ACHN (cell line): Measurements from ENCODE around the gene ADGRB3.
"Not testable (repeated sequence)": the region's sequence is repeated elsewhere in the genome, so short reads cannot be mapped to it uniquely, and the experiment has no call there.

Source experiments
- DNase-seq: peaks from one replicate; pipeline ENCODE4 v3.0.0-alpha.2; 2015
- in situ Hi-C: cut with HindIII; loops from 2 replicates; pipeline ENCODE4 v1.10.0; 2017; ENCODE audit warnings: low sequenced_read_pairs, low pct_ligation_motif_present, low pct_unique_long_range_greater_than_20kb

Gene ADGRB3

DNA sequence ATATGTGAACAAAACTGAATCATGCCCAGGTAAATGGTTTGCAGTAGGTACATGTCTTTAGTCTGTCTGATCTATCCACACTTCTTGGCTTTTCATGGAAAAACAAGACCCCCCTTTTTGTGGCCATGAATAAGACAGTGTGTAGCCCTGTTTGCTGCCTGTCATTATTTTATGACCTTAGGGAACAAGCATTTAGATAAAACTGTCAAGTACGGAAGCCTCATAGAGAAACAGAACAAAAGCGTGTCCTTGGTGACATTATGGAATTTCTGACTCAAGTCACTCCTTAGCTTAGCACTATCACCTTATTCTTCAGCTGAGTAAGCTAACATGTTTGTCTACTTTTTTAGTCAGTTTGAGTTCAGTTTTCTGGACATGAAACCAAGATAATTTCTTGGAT lies 476.2 kb downstream of the ADGRB3 start:
- in situ Hi-C loops, result no loop called here
- DNase-seq, result no peak

DNA sequence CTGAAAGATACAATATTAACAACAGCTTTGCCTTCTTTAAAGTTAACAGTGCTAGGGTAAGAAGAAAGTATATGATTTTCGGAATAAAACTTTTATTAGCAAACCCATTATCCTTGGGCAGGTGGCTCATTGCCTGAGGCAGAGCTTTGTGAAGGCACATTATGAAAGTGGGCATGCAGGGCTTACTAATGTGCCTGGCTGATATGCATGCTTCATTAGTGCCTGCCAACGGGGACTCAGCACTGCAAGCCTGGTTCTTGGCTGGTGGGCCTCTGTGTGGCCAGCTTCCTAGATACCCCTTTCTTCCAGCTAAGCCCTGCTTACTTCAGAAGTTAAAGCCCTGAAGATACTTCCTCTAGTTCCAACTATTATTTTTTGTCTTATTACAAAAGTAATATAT lies 481.6 kb downstream of the ADGRB3 start:
- DNase-seq, result no peak
- in situ Hi-C loops, result no loop called here

DNA sequence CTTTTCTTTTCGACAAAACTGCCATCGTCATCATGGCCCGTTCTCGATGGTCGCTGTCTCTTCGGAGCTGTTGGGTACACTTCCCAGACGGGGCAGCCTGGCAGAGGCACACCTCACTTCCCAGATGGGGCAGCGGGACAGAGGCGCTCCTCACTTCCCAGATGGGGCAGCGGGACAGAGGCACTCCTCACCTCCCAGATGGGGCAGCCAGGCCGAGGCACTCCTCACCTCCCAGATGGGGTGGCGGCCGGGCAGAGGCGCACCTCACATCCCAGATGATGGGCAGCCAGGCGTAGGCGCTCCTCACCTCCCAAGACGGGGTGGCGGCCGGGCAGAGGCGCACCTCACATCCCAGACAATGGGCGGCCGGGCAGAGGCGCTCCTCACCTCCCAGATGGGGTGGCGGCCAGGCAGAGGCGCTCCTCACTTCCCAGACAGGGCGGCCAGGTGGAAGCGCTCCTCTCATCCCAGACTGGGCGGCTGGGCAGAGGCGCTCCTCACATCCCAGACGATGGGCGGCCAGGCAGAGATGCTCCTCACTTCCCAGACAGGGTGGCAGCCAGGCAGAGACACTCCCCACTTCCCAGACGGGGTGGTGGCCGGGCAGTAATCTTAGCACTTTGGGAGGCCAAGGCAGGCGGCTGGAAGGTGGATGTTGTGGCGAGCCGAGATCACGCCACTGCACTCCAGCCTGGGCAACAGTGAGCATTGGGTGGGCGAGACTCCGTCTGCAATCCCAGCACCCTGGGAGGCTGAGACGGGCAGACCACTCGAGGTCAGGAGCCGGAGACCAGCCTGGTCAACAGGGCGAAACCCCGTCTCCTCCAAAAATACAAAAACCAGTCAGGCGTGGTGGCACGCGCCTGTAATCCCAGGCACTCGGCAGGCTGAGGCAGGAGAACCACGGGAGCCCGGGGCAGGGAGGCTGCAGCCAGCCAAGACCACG lies 486.7 kb downstream of the ADGRB3 start:
- in situ Hi-C loops, DNase-seq: not testable (repeated sequence)

DNA sequence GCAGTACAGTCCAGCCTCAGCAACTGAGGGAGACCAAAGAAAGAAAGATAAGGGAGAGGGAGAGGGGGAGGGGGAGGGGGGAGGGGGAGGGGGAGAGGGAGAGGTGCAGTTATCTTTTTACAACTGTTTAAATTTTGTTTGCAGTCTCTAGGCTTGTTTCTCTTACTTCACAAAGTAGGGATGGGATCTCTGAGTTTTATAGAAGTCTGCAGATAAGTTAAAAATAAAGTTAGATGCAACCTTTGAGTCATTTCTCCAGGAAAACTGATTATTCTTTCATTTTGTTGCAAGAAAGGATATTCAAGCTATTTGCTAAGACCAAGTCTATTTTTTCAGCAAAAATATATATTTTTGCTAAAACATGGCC lies 487.3 kb downstream of the ADGRB3 start:
- DNase-seq, result no peak
- in situ Hi-C loops, result no loop called here

DNA sequence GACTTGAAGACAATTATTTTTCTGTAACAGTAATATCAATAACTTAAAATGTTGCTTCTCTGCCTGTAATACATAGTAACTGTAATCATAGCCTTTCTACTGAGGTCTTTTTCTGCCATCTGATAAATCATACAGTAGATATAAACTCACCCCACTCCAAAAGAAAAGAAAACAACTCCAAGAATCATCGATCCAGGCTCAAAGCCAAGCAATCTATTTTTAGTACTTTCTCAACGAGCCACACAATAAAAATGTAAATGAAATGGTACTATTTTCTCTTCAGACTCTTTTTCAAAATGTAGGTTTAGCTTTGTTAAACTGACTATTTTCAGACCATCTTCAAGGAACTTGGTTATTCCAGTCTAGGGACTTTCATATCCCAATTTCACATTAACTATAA lies 493.3 kb downstream of the ADGRB3 start:
- DNase-seq, result no peak
- in situ Hi-C loops, result no loop called here

DNA sequence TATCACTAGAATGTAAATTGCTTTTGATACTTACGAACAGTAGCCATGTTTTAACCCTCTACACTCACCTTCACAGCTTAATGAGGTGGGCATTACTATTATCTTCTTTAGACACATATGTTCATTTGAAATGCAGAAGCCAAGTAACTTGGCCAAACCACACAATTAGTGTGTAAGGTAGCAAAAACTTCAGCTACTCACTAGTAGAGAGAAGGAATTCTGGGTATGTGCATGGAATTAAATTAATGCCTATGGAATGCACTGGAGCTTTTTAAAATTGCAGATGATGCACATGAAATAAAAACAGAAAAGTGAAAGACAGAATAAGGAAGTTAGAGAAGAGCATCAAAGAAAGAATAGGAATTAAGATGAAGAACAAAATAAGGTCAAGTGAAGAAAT lies 494.0 kb downstream of the ADGRB3 start:
- no peak for DNase-seq

DNA sequence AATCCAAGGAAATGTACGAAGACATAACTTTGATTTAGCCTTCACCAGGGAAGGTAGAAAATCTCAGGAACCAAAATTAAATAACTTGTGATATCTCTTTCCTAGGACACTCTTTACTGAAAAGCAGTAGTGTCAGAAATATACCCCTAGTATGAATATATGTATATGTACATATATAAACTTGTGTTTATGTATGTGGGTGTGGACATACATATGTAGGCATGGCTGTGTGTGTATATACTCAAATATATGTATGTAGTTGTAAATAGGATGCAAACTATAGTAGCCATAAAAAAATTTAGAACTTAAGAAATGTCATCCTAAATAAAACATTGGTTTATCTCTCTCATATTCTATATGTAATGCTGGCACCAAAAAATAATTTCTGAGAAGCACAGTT lies 500.8 kb downstream of the ADGRB3 start:
- no peak for DNase-seq
- in situ Hi-C loops, result no loop called here

More for the DNA sequence above, 494.0 kb downstream of the ADGRB3 start:
- in situ Hi-C loops, result no loop called here

DNA sequence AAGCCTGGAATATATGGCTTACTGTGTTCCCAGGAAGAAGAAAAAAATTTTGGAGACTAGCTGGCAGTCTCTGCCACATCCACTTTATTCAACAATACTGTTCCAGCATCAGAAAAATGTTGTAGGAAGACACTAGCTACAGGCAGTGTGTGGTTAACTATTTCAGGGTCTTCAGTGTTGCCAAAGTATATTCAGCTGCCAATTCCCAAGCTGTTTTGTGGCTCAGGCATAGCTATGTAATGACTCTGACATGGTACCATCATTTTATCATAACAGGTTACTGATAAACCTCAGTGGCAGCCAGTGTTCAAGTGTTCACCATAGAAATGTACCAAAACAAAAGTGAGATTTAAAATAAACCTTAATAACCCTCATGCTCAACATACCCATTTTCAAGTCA lies 503.1 kb downstream of the ADGRB3 start:
- peak; percentile 94 for DNase-seq
- in situ Hi-C loops, result no loop called here

DNA sequence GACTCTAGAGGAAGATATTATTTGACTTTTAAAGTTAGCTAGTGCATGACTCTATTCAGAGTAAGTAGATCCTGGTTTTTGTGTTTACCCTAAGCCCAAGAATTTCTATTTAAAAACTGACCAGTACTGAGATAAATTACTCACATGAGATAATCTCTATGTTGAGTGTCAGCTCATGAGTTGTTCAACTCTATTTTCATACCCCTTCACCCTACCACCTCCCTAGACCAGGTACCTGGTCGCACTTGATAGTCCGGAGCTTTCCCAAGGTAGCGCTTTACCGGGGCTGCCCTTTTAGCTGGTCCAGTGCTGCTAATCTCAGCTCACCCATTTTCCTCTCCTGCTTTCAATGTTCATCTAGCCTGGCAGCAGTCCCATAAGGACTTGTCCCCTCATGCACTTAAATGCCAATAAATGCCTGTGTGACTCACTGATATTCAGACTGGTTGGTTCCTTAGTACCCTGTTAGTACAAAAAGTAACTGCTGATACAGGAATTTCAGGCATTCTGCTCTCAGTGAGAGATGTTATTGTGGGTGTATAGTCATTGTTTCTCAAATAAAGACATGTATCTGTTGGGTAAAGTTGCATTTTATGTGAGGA lies 503.9 kb downstream of the ADGRB3 start:
- DNase-seq, result peak; percentile 94
- in situ Hi-C loops, result no loop called here

DNA sequence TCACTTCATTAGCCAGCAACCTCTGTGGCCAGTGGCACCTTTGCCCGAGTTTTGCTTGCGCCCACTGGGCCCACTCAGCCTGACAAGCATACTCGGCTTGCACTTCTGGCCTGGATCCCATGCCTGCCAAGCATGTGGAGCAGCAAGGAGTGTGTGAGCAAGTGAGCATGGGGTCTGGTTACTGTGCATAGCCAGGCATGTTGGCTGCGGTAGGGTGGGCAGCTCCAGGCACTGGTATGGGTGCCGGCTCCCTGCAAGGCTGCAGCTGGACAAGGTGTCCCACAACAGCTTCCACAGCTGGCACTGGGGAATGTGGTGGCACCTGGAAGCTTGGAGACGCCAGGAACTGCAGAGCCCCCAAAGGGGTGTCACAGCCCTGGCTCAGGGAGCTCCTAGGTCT lies 510.0 kb downstream of the ADGRB3 start:
- in situ Hi-C loops, result no loop called here
- DNase-seq, result no peak

DNA sequence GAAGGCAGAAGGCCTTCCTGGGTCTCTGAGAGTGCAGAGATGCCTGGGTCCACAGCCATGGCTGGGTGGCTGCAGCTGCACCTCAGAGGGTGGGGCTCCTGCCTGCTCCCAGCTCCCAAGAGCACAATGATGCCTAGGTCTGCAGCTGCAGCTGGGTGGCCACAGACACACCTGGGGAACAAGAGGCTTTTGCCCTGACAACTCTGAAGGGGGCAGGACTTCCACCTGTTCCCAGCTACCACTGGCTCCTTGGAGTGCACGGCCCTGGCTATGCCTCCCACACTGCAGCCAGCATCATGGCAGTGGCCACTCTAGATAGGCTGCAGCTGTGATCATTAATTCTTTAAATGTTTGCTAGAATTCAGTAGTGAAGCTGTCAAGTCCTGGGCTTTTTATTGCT lies 511.3 kb downstream of the ADGRB3 start:
- in situ Hi-C loops, result no loop called here

DNA sequence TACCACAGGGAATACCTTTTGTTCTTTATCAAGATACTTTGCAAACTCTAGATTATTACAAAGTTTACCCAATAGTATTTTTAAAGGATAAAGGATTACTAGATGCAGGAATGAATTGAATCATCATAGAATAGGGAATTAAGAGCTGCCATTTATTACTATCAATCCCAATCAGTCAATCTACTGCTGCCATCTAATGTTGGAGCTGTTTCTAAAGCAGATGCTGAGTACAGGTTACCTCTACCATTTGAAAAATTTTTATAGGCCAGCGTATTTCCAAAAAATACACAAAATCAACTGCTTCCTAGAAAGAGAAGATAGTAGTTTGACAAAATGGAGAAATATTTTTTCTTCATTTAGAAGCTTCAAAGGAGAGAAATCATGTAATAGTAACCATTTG lies 520.4 kb downstream of the ADGRB3 start:
- peak; percentile 35 for DNase-seq
- in situ Hi-C loops, result no loop called here

More for the DNA sequence above, 511.3 kb downstream of the ADGRB3 start:
- DNase-seq, result no peak

DNA sequence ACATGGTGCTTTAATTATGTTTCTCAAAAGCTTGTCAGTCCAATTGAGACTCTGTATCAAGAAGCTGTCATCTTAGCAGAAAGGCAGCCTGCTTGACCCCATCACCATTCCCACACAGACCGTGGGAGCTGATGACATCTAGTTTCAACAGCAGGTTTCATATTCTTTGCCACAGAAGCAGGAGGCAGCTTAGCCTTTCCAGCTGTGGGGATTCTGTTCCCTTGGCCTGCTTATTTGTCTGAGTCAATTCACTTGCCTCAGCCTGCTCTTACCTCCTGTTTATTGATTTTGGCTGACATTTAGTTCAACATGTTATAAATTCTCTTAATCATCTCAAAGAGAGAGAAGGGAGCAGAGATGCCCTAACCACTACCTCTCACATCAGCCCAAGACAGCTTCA lies 527.7 kb downstream of the ADGRB3 start:
- no peak for DNase-seq
- in situ Hi-C loops, result no loop called here

DNA sequence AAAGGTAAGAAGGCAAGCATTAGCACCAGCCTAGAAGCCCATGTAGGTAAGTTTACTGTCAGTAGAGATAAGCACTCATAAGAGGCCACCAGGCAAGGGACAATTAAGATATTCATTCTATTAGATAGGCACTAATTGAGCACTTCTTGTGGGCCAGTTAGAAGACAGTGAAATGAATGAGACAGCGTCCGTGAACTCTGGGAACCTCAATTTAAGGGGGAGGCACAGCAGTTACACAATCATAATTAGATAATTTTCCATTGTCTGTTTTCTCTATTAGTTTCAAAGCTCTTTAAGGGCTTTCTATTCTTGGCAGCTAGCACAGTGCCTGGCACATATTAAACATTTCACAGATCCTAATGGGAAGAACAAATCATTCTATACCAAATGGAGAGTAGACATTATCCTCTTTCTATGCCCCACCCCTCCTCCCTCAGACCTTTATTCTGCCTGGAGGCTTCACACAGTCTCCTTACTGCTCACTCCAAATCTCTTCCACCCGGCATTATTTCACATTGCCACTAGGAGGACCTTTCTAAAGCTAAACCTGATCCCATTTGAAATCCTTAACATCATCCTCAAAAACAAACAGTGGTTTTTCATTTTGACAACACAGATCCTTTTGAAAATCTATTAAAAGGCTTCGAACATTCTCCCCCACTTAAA lies 529.6 kb downstream of the ADGRB3 start:
- in situ Hi-C loops, result no loop called here
- peak; percentile 37 for DNase-seq

DNA sequence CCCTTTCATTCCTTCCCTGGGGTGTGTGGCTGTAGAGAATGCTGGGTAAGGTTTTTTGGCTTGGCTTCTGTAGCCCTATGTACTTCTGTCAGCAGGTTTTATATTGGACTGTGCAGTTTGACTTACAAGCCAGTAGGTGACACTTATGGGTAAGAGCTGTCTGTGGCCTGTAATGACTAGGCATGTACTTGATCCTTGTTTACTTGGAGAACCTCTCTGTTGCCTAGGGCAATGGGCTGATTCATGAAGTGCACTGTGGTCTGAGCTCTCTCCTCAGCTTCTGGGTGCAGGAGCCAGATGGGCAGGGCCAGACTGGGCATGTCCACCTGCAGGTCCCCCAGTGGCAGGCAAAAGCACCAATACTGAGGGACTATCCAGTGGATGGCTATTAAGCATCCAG lies 544.6 kb downstream of the ADGRB3 start:
- DNase-seq, result peak; percentile 51
- in situ Hi-C loops, result no loop called here

DNA sequence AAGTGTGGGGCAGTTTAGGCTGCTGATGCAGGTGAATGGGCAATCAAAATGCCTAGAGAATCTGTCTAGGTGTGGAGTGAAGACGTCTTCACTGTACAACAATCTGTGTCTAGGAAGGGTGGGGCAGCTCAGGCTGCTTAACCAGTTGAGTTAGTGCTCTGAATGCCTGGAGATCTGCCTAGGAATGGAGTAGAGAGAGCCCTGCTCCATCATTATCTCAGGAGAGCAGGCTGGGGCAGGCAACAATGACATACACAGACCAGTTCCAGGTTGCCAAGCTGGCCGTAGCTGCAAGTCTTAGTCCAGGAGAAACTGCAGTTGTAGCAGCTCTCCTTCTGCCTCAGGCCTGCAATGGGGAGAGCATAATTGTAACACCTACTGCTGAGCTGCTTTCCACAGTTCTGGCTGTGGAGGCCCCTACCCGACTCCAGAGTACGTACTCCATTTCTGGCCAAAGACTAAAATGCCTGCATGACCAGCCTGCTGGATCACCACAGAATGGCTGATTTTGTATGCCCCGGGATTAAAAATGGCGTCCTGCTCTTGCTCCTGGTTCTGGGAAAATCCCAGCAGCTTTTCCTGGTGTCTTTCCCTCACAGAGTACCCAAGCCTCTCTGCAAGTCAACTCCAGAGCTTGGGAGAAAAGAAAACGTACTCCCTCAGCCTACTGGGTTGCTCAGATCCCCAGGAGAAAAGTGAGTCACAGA lies 545.4 kb downstream of the ADGRB3 start:
- in situ Hi-C loops, result no loop called here
- no peak for DNase-seq

DNA sequence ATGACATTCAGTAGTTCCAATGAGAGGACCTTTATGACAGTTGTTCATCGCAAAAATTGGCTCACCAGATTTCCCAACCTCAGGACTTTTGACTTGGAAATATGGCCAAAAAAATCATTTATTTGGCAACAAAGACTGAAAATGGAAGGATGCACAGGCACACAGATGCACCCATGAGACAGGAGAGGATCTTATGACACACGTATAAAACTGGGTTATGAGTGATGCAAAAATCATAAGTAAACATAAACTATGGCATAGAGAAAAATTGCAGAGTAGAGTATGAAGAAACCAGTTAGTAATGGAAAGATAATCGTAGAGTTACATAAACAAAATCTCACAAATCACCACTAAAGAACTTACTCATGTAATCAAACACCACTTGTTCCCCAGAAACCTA lies 546.9 kb downstream of the ADGRB3 start:
- DNase-seq, result no peak
- in situ Hi-C loops, result no loop called here

DNA sequence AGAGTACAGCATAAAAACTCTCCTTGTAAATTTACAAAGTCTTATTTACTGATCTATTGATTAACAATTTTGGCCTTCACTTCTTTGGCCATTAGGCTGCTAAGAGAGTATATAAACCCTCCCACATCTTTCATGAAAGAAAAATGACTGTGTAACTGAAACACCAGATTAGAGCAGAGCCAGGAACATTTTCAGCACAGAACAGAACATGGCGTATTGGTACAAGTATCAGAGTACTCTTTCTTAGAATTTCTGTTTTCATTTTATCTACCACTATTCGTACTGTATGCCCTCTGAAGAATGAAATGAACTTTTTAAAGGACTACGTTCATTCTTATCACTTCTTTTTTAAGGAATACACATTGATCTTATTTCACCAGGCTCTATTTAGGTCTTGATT lies 550.2 kb downstream of the ADGRB3 start:
- in situ Hi-C loops, result no loop called here
- no peak for DNase-seq

DNA sequence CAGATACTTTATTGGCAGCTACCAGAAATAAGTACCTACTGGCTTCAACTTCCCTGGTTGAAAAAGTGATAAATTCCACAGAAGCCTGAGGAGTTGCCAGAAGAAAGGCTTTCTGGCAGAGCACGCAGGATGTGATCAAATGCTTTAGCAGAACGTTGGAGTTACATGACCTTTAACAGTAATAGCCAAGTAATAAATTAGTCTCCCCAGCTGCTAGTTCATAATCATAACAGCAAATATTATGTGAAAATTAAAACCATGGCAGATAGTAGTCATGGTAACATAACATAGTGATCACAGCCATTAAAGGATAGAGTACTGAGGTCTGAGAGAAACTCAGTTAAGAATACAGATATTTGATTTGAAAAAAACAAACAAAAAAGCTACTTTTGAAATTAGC lies 567.7 kb downstream of the ADGRB3 start:
- in situ Hi-C loops, result no loop called here
- DNase-seq, result no peak
